Endothelial cell (in vitro differentiated cells): Measurements from ENCODE around the gene MRPS25. TPM values are rescaled to one million over a fixed set of nuclear protein-coding genes. Genes with fewer than 3 reads are reported as not detected.

Experiments used
- DNase-seq: peaks from one replicate; pipeline ENCODE4 v3.0.0; 2021; ENCODE audit warnings: low spot score
- H3K27ac Mint-ChIP-seq: one replicate; pipeline ENCODE4 v1.8.0; 2021; ENCODE audit warnings: mixed read lengths, inconsistent platforms; ENCODE audit not compliant: unreplicated experiment
- H3K27me3 Mint-ChIP-seq: one replicate; pipeline ENCODE4 v1.8.0; 2021; ENCODE audit warnings: mild to moderate bottlenecking, moderate library complexity, mixed read lengths, inconsistent platforms; ENCODE audit not compliant: unreplicated experiment
- H3K36me3 Mint-ChIP-seq: one replicate; pipeline ENCODE4 v1.8.0; 2021; ENCODE audit warnings: mild to moderate bottlenecking, low read depth, mixed read lengths, inconsistent platforms; ENCODE audit not compliant: unreplicated experiment
- H3K4me1 Mint-ChIP-seq: one replicate; pipeline ENCODE4 v1.8.0; 2021; ENCODE audit warnings: mild to moderate bottlenecking, mixed read lengths, inconsistent platforms; ENCODE audit not compliant: unreplicated experiment
- H3K4me3 Mint-ChIP-seq: one replicate; pipeline ENCODE4 v1.8.0; 2021; ENCODE audit warnings: mild to moderate bottlenecking, mixed read lengths, inconsistent platforms; ENCODE audit not compliant: unreplicated experiment
- H3K9me3 Mint-ChIP-seq: one replicate; pipeline ENCODE4 v1.8.0; 2021; ENCODE audit warnings: mixed read lengths, inconsistent platforms; ENCODE audit not compliant: unreplicated experiment
- total RNA-seq: library from RNA; stranded (reverse); fragmentation: NEBNext Ultra II Directional; extraction: Animal tissue kit (Norgen Biotek cat#: 25700); gene quantifications from one replicate; pipeline ENCODE4 v1.2.1, GENCODE V29; 2021; ENCODE audit not compliant: unreplicated experiment
- TF ChIP-seq, protein P1 (sequence below): fragments of 200-600 bp; sonication (generic); IDR thresholded peaks from one replicate; pipeline ENCODE4 v1.5.0; 2021; ENCODE audit warnings: antibody characterized with exemption; ENCODE audit not compliant: unreplicated experiment

The MRPS25 gene
- total RNA-seq, 1 donor from 2014 or later: 36.4 TPM

- H3K27me3 Mint-ChIP-seq: peaks cover 5% of the 10 kb centered on the region
- peaks cover 10% of the 10 kb centered on the region for H3K36me3 Mint-ChIP-seq
- peaks cover 22% of the 10 kb centered on the region for H3K4me1 Mint-ChIP-seq
- H3K27ac Mint-ChIP-seq: no peak overlapping the region
- H3K4me3 Mint-ChIP-seq: peak overlapping the region; percentile 42
- DNase-seq: no peak
- no peaks in the 10 kb centered on the region for H3K9me3 Mint-ChIP-seq
- TF ChIP-seq, protein P1, sequence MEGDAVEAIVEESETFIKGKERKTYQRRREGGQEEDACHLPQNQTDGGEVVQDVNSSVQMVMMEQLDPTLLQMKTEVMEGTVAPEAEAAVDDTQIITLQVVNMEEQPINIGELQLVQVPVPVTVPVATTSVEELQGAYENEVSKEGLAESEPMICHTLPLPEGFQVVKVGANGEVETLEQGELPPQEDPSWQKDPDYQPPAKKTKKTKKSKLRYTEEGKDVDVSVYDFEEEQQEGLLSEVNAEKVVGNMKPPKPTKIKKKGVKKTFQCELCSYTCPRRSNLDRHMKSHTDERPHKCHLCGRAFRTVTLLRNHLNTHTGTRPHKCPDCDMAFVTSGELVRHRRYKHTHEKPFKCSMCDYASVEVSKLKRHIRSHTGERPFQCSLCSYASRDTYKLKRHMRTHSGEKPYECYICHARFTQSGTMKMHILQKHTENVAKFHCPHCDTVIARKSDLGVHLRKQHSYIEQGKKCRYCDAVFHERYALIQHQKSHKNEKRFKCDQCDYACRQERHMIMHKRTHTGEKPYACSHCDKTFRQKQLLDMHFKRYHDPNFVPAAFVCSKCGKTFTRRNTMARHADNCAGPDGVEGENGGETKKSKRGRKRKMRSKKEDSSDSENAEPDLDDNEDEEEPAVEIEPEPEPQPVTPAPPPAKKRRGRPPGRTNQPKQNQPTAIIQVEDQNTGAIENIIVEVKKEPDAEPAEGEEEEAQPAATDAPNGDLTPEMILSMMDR: no peak
Observed at GRCh38 chr3:15094187-15094875, 29.2 kb upstream of the MRPS25 start.

DNA sequence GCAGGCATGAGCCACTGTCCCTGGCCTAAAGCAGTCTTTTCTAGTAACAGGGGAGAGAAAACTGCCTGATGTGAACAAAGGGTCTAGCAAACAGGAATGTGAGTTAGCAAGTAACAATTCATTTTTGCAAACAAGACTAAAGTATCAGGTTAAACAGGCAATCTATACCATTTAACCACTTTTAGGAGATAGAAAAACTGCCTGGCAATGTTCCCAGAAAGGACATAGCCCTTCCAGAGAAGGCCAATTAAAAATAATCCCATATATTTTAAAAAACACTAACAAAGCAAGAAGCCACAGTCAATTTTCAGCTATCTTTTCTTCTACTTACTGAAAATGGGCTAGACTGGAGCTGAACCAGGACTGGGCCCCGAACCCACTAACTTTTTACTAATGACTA lies 27.6 kb upstream of the MRPS25 start:
- Mint-ChIP-seq H3K27ac (no peak overlapping the region), H3K4me3 (no peak overlapping the region), H3K4me1 (peaks cover 10% of the 10 kb centered on the region), H3K36me3 (peaks cover 10% of the 10 kb centered on the region), H3K27me3 (peaks cover 5% of the 10 kb centered on the region), H3K9me3 (no peaks in the 10 kb centered on the region)
- DNase-seq: no peak
- TF ChIP-seq, protein P1: no peak

DNA sequence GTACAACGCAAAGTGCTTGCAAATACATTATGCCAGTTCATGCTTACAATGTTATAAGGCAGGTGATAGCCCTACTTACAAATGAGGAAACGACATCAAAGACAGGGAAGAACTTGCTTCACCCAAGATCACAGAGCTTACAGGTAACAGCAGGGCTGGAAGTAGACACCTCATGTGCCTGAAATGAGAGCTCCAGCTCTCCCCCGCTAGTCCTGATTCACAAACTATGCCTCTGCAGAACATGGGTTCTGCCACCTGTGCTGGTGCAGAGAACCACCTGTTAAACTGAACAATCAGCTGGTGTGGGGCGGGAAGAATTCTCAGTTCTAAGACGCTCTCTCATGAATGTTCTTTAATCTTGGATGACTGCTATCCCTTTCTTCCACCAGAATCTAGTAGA lies 26.5 kb upstream of the MRPS25 start:
- H3K27me3 Mint-ChIP-seq: peaks cover 5% of the 10 kb centered on the region
- no peak for DNase-seq
- H3K4me3 Mint-ChIP-seq: no peak overlapping the region
- H3K36me3 Mint-ChIP-seq: peaks cover 10% of the 10 kb centered on the region
- TF ChIP-seq, protein P1: no peak
- peaks cover 10% of the 10 kb centered on the region for H3K4me1 Mint-ChIP-seq
- no peaks in the 10 kb centered on the region for H3K9me3 Mint-ChIP-seq
- H3K27ac Mint-ChIP-seq: no peak overlapping the region

- no peak for DNase-seq
- Mint-ChIP-seq H3K9me3 (no peaks in the 10 kb centered on the region), H3K4me3 (no peak overlapping the region), H3K27me3 (peaks cover 4% of the 10 kb centered on the region), H3K27ac (no peak overlapping the region), H3K4me1 (no peaks in the 10 kb centered on the region), H3K36me3 (peaks cover 19% of the 10 kb centered on the region)
- TF ChIP-seq, protein P1: no peak
Observed at GRCh38 chr3:15089201-15089600, 24.1 kb upstream of the MRPS25 start.

- Mint-ChIP-seq H3K4me1 (no peaks in the 10 kb centered on the region), H3K9me3 (no peaks in the 10 kb centered on the region), H3K27me3 (peaks cover 3% of the 10 kb centered on the region), H3K36me3 (peaks cover 39% of the 10 kb centered on the region), H3K4me3 (no peak overlapping the region), H3K27ac (no peak overlapping the region)
- DNase-seq: no peak
- TF ChIP-seq, protein P1: no peak
Observed at GRCh38 chr3:15086699-15087098, 21.6 kb upstream of the MRPS25 start.
